ENCODE results near the gene PPM1F.
"Not testable (repeated sequence)": the region's sequence is repeated elsewhere in the genome, so short reads cannot be mapped to it uniquely, and the experiment has no call there.

Gene PPM1F

DNA sequence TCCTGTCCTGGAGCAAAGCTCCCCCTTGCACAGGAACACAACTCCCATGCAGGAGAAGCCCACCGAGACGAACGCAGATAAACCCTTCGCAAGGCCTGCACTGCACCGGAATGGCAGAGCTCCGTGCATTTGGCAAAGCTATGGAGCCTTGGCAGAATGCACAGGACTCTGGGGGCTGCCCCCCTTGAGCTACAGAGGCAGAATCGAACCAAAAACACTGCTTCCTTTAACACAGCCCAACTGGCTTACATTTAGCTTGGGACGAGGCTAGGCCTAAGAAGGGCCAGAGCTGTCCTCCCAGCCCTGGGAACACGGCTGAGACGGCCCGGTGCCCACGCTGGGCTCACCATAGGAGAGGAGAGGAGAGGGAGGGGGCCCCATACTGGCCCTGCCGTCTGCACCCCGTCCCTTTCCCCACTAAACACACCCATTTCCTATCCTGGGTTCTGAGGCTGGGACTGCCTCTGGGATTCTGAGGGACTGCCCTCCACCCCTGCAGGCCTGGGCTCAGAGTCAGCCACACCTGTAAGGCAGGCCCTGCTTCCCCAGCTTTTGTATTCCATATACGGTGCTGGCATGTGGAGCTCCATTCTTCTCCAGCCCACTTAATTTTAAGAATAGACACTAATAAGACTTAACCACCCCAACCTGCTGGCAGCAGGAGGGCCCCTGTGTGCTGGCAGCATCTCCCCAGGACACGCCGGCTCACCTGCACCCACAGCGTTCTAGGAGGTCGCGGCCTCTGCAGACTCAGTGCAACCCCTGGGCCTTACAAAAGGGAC, 32.9 kb downstream of the PPM1F start:
- Mint-ChIP-seq H3K4me3 (no peak overlapping the region), H3K36me3 (no peaks in the 10 kb centered on the region), H3K4me1 (no peaks in the 10 kb centered on the region), H3K27me3 (no peaks in the 10 kb centered on the region), H3K9me3 (no peaks in the 10 kb centered on the region), H3K27ac (no peak overlapping the region)
- CTCF ChIA-PET = interaction anchor here (1.0 to 1.3 kb wide), 2 partner anchors 18 to 33 kb away, joined by 3 to 4 read pairs; partner anchors contain the start of gene PPM1F
- DNase-seq = no peak

DNA sequence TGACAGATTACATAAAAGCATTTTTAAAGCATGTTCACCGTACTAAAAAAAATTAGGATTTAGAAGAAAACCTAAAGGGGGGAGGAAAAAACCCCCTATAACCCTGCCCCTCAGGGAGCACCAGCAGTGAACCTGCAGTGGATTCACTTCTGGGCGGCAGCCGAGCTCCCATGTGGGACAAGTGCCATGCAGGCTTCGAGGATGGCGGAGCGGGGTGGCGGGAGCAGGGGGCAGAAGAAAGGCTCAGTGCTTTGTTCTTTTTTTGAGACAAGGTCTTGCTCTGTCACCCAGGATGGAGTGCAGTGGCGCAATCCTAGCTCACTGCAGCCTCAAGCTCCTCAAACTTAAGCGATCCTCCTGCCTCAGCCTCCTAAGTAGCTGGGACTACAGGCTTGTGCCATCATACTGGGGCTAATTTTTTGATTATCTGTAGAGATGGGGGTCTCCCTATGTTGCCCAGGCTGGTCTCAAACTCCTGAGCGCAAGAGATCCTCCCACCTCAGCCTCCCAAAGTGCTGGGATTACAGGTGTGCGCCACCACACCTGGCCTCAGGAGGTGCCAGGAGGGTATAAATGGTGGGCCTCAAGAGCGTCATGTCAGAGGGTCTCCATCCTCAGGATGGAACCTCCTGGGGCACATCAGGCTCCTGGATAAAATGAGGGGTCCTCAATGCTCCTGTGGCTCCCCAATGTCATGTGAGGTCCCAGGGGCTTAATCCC, 34.0 kb downstream of the PPM1F start:
- H3K27ac Mint-ChIP-seq = no peak overlapping the region
- no peaks in the 10 kb centered on the region for H3K4me1 Mint-ChIP-seq
- H3K36me3 Mint-ChIP-seq = no peaks in the 10 kb centered on the region
- no peaks in the 10 kb centered on the region for H3K27me3 Mint-ChIP-seq
- H3K9me3 Mint-ChIP-seq = no peaks in the 10 kb centered on the region
- no peak overlapping the region for H3K4me3 Mint-ChIP-seq
- no peak for DNase-seq
- CTCF ChIA-PET = no interaction called here

DNA sequence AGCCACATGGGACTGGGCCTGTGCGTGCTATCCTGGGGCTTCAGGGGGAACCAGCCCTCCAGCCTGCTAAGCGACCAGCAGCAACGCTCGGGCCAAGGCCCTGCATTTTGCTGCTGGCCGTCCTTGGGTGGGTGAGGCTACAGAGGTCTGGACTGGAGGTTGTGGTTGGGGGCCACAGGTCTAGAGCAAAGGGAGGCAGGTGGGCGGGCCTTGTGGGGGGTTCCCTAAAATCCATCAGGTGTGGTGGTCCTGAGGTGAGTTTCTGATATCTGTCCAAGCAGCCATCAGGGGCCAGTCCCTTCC, 34.7 kb downstream of the PPM1F start:
- Mint-ChIP-seq H3K36me3 (no peaks in the 10 kb centered on the region), H3K4me3 (no peak overlapping the region), H3K9me3 (no peaks in the 10 kb centered on the region), H3K4me1 (no peaks in the 10 kb centered on the region), H3K27me3 (no peaks in the 10 kb centered on the region), H3K27ac (no peak overlapping the region)
- CTCF ChIA-PET = no interaction called here
- no peak for DNase-seq

DNA sequence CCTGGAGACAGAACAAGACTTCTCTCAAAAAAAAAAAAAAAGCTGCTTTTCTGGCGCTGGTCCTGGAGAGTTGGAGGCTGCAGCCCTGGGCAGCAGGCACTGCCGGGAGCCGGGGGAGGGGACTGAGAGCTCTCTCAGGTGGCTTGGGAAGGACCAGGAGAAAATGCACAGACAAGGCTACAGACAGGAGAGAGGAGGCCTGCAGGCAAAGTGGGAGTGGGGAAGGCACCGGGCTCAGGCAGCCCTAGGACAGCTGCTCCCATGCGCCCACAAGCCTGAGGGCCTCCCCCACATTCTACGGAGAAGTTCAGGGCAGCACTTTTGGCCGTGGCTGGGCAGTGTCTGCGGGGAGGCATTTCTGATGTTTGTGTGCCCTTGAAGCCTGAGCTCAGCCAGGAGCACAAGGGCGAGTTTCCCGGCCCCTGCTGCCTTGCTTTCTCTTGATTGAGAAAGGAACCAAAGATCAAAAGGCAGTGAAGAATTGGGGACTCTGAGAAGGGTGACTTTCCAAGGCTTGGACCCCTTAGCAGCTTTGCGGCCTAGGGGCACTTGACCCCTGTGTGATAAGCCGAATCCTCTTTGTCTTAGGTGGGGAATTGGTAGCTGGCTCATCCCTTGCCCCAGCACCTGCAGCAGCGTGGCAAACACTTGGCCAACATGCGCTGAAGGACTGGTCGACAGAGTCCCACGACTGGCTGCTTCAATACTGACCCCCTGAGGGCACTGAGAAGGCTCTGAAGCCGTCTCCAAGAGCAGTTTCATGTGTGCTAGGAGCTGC, 35.3 kb downstream of the PPM1F start:
- no peak overlapping the region for H3K27ac Mint-ChIP-seq
- no peaks in the 10 kb centered on the region for H3K27me3 Mint-ChIP-seq
- no peaks in the 10 kb centered on the region for H3K36me3 Mint-ChIP-seq
- no peaks in the 10 kb centered on the region for H3K9me3 Mint-ChIP-seq
- no peaks in the 10 kb centered on the region for H3K4me1 Mint-ChIP-seq
- no peak overlapping the region for H3K4me3 Mint-ChIP-seq
- DNase-seq = no peak
- CTCF ChIA-PET = no interaction called here

DNA sequence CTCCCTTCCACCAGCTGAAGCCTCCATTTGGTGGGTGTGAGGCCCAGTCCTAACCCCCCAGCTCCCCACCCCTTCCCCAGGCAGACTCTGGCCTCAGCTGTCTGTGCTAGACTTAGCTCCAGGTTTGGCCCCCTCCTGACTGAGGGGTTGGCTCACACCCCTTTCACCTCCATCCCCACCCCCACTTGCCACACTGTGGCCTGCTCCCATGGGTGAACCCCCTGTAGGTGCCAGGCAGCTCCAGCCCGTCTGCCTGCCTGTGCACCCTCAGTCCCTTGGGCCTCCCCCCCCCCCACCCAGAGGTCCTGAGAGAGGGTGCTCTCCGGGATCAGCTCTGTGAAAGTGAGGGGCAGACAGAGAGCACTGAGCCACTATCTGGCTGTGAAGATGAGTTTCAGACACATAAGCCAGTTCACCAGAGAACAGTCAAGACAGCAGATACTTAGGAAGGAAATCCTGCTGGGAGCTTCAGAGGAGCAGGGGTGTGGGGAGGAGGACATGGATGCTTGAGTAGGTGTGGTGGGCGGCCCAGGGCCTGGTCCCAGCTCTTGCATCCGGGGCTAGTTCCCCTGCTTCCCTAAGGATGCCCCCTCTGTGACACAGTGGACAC, 36.2 kb downstream of the PPM1F start:
- Mint-ChIP-seq H3K9me3 (no peaks in the 10 kb centered on the region), H3K27ac (no peak overlapping the region), H3K27me3 (no peaks in the 10 kb centered on the region), H3K4me3 (no peak overlapping the region), H3K4me1 (no peaks in the 10 kb centered on the region), H3K36me3 (no peaks in the 10 kb centered on the region)
- DNase-seq = no peak
- CTCF ChIA-PET = interaction anchor here (1.0 kb wide), 1 partner anchor 149 kb away, joined by 3 read pairs; no protein-coding TSS in a partner anchor

DNA sequence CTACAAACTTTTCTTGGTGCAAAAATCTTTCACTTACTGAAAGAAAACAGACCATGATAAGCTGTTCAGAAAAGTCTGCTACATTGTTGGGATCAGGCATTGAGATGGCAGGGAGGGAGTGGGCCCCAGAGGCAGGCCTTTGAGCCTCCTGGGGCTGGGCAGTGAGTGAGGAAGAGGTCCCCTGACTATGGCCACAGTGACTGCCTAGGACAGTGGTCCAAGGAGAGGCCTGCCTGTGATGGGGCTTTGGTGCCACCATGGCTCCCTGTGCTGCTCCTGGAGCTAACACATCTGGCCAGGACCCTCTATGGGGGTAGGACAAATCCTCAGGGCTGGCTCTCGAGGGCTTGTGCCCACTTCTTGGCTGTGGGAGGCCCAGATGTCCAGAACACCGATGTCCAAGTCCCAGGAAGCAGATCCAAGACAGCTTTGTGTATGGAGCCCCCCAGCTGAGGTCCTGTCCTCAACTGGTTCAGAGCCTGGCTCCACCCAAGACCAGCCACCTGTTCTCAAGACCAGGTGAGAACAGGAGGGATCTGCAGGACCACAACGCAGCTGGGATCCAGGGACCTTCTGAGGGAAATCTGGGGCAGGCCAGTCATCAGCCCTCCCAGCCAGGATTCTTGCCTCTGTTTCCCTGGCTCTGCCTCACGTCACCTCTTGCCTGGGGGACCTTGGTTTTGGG, 36.9 kb downstream of the PPM1F start:
- Mint-ChIP-seq H3K4me3 (no peak overlapping the region), H3K4me1 (no peaks in the 10 kb centered on the region), H3K36me3 (no peaks in the 10 kb centered on the region), H3K27ac (no peak overlapping the region), H3K27me3 (no peaks in the 10 kb centered on the region), H3K9me3 (no peaks in the 10 kb centered on the region)
- no peak for DNase-seq
- CTCF ChIA-PET = interaction anchor here (1.0 kb wide), 1 partner anchor 149 kb away, joined by 3 read pairs; no protein-coding TSS in a partner anchor

DNA sequence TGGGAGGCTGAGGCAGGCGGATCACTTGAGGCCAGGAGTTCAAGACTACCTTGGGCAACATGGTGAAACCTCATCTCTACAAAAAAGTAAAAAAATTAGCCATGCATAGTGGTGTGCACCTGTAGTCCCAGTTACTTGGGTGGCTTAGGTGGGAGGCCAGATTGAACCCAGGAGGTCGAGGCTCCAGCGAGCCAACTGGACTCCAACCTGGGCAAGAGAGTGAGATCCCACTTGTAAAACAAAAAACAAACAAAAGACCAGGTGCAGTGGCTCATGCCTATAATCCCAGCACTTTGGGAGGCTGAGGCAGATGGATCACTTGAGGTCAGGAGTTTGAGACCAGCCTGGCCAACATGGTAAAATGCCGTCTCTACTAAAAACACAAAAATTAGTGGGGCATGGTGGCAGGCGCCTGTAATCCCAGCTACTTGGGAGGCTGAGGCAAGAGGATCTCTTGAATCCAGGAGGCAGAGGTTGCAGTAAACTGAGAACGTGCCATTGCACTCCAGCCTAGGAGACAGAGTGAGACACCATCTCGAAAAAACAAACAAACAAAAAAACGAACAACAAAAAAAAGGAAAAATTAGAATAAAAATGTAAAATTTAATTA, 38.5 kb downstream of the PPM1F start:
- H3K27ac Mint-ChIP-seq, H3K27me3 Mint-ChIP-seq, DNase-seq, H3K4me3 Mint-ChIP-seq, CTCF ChIA-PET, H3K36me3 Mint-ChIP-seq, H3K9me3 Mint-ChIP-seq, H3K4me1 Mint-ChIP-seq: not testable (repeated sequence)

DNA sequence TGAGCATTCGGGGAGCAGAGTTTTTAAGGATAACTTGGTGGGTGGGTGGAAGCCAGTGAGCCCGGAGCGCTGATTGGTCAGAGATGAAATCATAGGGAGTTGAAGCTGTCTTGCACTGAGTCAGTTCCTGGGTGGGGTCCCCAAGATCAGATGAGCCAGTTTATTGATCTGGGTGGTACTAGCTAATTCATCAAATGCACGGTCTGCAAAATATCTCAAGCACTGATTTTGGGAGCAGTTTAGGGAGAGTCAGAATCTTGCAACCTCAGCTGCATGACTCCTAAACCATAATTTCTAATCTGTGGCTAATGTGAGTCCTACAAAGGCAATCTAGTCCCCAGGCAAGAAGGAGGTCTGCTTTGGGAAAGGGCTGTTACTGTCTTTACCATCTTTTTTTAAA, 42.3 kb downstream of the PPM1F start:
- H3K27ac Mint-ChIP-seq, CTCF ChIA-PET, H3K9me3 Mint-ChIP-seq, H3K4me3 Mint-ChIP-seq, H3K36me3 Mint-ChIP-seq, H3K4me1 Mint-ChIP-seq, H3K27me3 Mint-ChIP-seq, DNase-seq: not testable (repeated sequence)

DNA sequence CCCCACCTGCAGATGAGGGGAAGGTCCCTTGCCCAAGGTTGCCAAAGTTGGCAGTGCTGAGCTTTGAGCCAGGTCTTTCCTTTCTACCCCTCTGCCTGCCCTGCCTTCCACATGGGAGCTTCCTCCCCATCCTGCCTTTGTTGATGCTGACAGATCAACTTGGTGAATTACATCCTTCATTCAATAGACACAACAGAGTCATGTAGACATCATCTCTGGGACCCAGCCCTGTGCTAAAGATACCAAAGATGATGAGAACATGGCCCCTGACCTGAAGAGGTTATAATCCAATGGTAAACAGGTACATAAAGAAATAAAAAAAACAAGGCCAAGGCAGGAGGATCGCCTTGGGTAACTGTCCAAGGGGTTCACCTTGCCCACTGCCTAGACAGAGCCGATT, 42.8 kb downstream of the PPM1F start:
- H3K4me1 Mint-ChIP-seq = peaks cover 5% of the 10 kb centered on the region
- H3K27me3 Mint-ChIP-seq = no peaks in the 10 kb centered on the region
- no peaks in the 10 kb centered on the region for H3K36me3 Mint-ChIP-seq
- no peak overlapping the region for H3K4me3 Mint-ChIP-seq
- DNase-seq = no peak
- no peaks in the 10 kb centered on the region for H3K9me3 Mint-ChIP-seq
- CTCF ChIA-PET = no interaction called here
- H3K27ac Mint-ChIP-seq = no peak overlapping the region

DNA sequence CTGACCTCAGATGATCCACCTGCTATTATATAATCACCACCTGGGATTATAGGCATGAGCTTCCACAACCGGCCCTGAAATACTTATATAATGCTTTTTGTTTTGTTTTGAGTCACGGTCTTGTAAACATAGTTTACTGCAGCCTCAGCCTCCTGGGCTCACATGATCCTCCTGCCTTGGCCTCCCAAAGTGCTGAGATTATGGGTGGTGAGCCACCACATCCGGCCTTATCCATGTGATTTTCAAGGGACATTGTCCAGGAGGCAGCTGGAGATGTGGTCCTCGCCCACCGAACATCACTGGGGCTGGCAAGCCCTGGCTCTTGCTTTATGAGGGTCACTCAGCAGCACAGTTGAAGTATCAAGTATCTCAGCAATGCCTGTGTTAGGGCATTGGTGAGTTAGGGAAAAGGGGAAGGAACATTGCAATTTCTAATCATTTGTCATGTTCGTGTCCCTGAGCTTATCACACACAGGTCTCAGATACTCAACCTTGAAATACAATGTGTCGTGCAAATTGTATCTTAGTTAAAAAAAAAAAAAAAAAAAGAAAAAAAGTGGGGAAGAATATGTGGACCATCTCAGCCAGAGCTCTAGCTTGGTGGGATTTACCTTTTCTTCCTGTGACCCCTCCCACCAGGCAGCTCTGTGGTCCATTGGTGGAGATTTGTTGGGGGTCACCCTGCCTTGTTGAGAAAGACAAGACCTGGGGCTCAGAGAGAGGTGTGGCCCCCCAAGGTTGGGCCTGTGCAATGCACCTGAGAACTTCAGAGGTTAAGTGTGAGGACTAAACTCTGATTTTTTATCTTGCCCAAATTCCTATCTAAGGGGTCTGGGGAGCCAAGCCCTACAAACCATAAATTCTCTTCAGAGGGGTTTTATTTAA, 44.8 kb downstream of the PPM1F start:
- Mint-ChIP-seq H3K27ac (no peak overlapping the region), H3K4me1 (peaks cover 5% of the 10 kb centered on the region), H3K27me3 (no peaks in the 10 kb centered on the region), H3K4me3 (no peak overlapping the region), H3K9me3 (no peaks in the 10 kb centered on the region), H3K36me3 (no peaks in the 10 kb centered on the region)
- CTCF ChIA-PET = interaction anchor here (1.3 kb wide), 1 partner anchor 65 kb away, joined by 4 read pairs; no protein-coding TSS in a partner anchor
- DNase-seq = no peak

DNA sequence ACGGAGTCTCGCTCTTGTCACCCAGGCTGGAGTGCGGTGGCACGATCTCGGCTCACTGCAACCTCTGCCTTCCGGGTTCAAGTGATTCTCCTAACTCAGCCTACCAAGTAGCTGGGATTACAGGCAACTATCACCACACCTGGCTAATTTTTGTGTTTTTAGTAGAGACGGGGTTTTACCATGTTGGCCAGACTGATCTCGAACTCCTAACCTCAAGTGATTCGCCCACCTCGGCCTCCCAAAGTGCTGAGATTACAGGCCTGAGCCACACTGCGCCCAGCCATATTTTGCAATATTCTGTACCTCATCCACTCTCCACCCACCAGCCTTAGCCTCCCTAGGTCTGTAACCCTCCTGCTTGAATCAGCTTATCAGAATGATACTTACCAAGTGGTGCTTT, 47.4 kb downstream of the PPM1F start:
- H3K4me1 Mint-ChIP-seq, H3K9me3 Mint-ChIP-seq, H3K27me3 Mint-ChIP-seq, H3K27ac Mint-ChIP-seq, DNase-seq, H3K4me3 Mint-ChIP-seq, CTCF ChIA-PET, H3K36me3 Mint-ChIP-seq: not testable (repeated sequence)

DNA sequence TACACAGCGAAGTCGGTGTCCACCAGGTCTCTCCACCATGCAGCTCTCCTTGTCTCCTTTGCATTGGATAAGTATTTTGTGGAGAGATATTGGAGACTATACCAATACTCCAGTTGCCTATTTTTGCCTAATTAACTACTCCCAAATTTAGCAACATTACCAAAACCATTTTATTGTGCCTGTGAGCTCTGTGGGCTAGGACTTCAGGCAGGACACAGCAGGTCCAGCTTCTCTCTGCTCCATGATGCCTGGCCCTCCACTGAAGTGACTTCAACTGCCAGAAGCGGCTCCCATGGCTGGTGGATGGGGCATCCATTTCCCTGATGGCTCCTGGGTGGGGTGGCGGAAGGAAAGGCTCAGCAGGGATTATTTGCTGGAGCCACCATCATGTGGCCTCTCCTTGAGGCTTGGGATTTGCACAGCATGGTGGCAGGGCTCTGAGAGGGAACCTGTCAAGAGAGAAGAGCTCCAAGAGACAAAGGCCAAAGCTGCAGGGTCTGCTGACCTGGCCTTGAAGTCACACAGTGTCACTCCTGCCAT, 48.3 kb downstream of the PPM1F start:
- H3K9me3 Mint-ChIP-seq = no peaks in the 10 kb centered on the region
- CTCF ChIA-PET = no interaction called here
- no peaks in the 10 kb centered on the region for H3K27me3 Mint-ChIP-seq
- no peak overlapping the region for H3K4me3 Mint-ChIP-seq
- no peak overlapping the region for H3K27ac Mint-ChIP-seq
- H3K36me3 Mint-ChIP-seq = no peaks in the 10 kb centered on the region
- DNase-seq = no peak
- H3K4me1 Mint-ChIP-seq = no peaks in the 10 kb centered on the region

DNA sequence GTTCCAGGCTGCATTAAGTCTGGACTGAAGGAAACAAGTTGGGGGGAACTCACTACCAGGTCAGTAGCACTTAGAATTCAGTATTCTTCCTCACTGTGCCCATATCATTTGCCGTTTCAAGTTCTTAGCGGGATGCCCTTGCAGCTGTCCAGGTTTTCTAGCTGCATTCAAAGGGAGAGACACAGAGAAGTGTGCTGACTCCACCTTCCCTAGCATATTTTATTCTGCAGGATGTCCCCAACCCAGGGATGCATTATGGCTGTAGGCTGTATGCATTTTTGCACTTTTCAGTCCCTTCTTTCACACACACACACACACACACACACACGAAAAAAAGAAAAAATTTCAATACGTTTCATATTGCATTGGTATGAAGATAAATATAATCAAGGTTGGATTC, 49.4 kb downstream of the PPM1F start:
- no peaks in the 10 kb centered on the region for H3K9me3 Mint-ChIP-seq
- no peak overlapping the region for H3K4me3 Mint-ChIP-seq
- CTCF ChIA-PET = no interaction called here

More for the DNA sequence above, 49.4 kb downstream of the PPM1F start:
- no peak for DNase-seq
- no peaks in the 10 kb centered on the region for H3K27me3 Mint-ChIP-seq
- no peaks in the 10 kb centered on the region for H3K4me1 Mint-ChIP-seq
- no peaks in the 10 kb centered on the region for H3K36me3 Mint-ChIP-seq
- H3K27ac Mint-ChIP-seq = no peak overlapping the region

Measured in activated naive CD4-positive, alpha-beta T cell treated with anti-CD3 and anti-CD28 coated beads, Interleukin-2, amount 10 ng/mL, durations not matched to agents 7 days and 5 days (primary cell).